AG10803 (cell line): ENCODE measurements around the gene DPYSL5.

Experiments used
- DNase-seq: peaks from one replicate; pipeline ENCODE4 v3.0.0; 2010; ENCODE audit warnings: low read depth
- H3K4me3 ChIP-seq: 2 replicates; pipeline ENCODE4 v1.5.1; 2011; ENCODE audit warnings: mild to moderate bottlenecking, low read length, control low read depth
- TF ChIP-seq, protein P1 (sequence below): conservative IDR thresholded peaks from 2 replicates; pipeline ENCODE4 v1.5.1; 2011; ENCODE audit warnings: mild to moderate bottlenecking, low read length, control low read depth, inconsistent platforms

The DPYSL5 gene

DNA sequence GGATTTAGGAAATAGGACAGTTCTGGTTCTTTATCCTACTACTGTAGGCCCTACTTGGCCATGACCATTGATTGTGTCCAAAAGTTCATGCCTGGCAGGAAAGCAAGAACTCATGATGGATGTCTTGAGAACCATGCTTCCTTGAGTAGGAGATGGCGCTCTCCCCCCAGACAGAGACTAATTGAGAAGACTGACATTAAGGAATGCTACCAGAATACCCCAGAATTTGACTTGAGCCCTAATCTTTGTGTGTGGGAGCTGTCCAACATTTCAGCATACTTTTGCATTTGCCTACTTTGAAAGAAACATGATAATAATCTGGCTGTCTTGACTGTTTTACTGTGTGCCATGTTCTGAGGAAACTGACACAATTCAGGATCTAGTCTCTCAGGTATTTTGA lies 145.8 kb downstream of the DPYSL5 start:
- TF ChIP-seq, protein P1, sequence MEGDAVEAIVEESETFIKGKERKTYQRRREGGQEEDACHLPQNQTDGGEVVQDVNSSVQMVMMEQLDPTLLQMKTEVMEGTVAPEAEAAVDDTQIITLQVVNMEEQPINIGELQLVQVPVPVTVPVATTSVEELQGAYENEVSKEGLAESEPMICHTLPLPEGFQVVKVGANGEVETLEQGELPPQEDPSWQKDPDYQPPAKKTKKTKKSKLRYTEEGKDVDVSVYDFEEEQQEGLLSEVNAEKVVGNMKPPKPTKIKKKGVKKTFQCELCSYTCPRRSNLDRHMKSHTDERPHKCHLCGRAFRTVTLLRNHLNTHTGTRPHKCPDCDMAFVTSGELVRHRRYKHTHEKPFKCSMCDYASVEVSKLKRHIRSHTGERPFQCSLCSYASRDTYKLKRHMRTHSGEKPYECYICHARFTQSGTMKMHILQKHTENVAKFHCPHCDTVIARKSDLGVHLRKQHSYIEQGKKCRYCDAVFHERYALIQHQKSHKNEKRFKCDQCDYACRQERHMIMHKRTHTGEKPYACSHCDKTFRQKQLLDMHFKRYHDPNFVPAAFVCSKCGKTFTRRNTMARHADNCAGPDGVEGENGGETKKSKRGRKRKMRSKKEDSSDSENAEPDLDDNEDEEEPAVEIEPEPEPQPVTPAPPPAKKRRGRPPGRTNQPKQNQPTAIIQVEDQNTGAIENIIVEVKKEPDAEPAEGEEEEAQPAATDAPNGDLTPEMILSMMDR: no peak
- DNase-seq: no peak
- H3K4me3 ChIP-seq: no peak overlapping the region

DNA sequence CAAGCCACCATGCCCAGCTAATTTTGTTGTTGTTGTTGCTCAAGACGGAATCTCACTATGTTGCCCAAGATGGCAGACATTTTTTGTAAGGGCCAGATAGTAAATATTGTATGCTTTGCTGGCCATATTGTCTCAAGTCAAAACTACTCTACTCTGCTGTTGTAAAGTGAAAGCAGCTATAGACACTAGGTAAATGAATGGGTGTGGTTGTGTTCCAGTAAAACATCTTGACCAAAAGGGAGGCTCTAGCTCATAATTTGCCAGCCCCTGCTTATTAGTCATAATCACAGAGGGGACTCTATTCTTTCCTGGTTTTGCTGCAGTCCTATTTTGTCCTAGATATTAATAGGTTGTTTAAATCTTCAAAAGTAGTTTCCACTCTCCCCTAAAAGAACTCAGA lies 147.1 kb downstream of the DPYSL5 start:
- TF ChIP-seq, protein P1: no peak
- no peak overlapping the region for H3K4me3 ChIP-seq
- DNase-seq: no peak

DNA sequence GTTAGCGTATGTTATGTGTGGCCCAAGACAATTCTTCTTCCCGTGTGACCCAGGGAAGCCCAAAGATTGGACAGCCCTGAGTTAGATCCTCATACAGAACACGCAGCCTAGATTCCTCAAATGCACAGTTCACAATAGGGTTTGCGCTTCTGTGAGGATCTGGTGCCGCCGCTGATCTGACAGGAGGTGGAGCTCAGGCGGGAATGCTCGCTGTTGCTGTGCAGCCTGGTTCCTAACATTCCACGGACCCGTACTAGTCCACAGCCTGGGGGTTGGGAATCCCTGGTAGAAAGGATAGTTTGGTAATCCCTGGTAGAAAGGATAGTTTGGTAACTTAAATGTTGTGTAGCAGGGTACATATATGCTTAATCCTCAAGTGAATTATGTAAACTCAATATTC lies 149.5 kb downstream of the DPYSL5 start:
- H3K4me3 ChIP-seq: no peak overlapping the region
- DNase-seq: no peak
- TF ChIP-seq, protein P1: no peak

DNA sequence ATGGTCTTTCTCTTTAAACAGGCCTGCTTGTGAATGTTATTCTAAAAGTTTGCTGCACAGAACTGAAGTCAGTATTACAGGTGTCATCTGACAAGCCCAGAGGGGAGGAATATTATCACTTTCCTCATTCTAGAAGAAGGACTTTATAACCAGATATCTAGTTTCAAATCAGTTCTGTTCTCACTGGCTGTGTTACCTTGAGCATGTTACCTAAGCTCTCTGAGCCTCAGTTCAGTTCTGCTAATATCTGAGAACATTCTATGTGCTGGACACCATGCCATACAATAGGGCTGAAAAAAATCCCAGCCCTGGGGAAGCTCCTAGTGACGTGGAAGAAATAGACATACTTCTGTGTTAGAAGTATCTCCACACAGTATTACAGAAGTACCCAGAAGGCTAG lies 150.4 kb downstream of the DPYSL5 start:
- no peak for DNase-seq
- H3K4me3 ChIP-seq: no peak overlapping the region
- TF ChIP-seq, protein P1: no peak
